Measurements from ENCODE around the gene HOXD11. TPM values are rescaled to one million over a fixed set of nuclear protein-coding genes. Genes with fewer than 3 reads are reported as not detected.

HOXD11 gene
- total and polyA plus RNA-seq, 2 donors (not counting 1 experiment from before 2014, with no cell fraction given): not detected

- ATAC-seq (ENCODE audit: low read depth): no peak
- Mint-ChIP-seq H3K4me3 (no peak overlapping the region), H3K4me1 (peaks cover 14% of the 10 kb centered on the region), H3K27me3 (peaks cover 82% of the 10 kb centered on the region), H3K9me3 (ENCODE audit: insufficient read depth) (peaks cover 4% of the 10 kb centered on the region), H3K27ac (no peak overlapping the region)
- H3K27me3 ChIP-seq (replicated peaks in 1 of 4; ENCODE audit: control extremely low read depth in 1 of 4, control insufficient read depth in 3 of 4, insufficient read depth in 4 of 4, low read length in 3 of 4): peaks cover 0 to 91% (median 58%) of the 10 kb centered on the region in 4 experiments
- ChIA-PET CTCF (no interaction called here), POLR2A (no interaction called here)
- intact Hi-C loops (cut with micrococcal nuclease): no loop called here
- peak overlapping the region; percentile 15 for H3K4me2 ChIP-seq (replicated peaks; ENCODE audit: low read depth, low read length, poor library complexity, severe bottlenecking)
- DNase-seq: no peak
- H3K9ac ChIP-seq (ENCODE audit: low read length): no peak overlapping the region
- H3K9me3 ChIP-seq (ENCODE audit: control extremely low read depth in 1 of 3, control insufficient read depth in 2 of 3, insufficient read depth in 1 of 3, low read length in 2 of 3): peaks cover 0 to 54% (median 0%) of the 10 kb centered on the region in 3 donors
- WGBS (ENCODE audit: insufficient coverage): 11% methylated on average over 46 of the region's 59 CpGs
- no peaks in the 10 kb centered on the region for H4K20me1 ChIP-seq (ENCODE audit: control insufficient read depth, insufficient read depth, low read length, poor library complexity, severe bottlenecking)
- H3K27ac ChIP-seq (ENCODE audit: low read length in 2 of 2): no peak overlapping the region
- H3K4me1 ChIP-seq (ENCODE audit: control insufficient read depth in 2 of 2, insufficient read depth in 2 of 2, low read length in 2 of 2): peaks cover 3 to 34% of the 10 kb centered on the region in 2 donors
- H3K4me3 ChIP-seq (ENCODE audit: control extremely low read depth in 1 of 5, extremely low read depth in 1 of 5, insufficient read depth in 1 of 5, low read depth in 2 of 5, low read length in 4 of 5): no peak overlapping the region
- no peak overlapping the region for H2AFZ ChIP-seq (ENCODE audit: insufficient read depth, low read depth, low read length, poor library complexity, severe bottlenecking)
- H3K79me2 ChIP-seq (ENCODE audit: control insufficient read depth, insufficient read depth, low read length): no peaks in the 10 kb centered on the region
- H3K36me3 ChIP-seq (replicated peaks in 1 of 2; ENCODE audit: control extremely low read depth in 1 of 2, control insufficient read depth in 1 of 2, extremely low read depth in 1 of 2, insufficient read depth in 2 of 2, low read length in 1 of 2): no peaks in the 10 kb centered on the region
- TF ChIP-seq CTCF (IDR thresholded peaks at IDR 0.05): no peak
- no peak for TF ChIP-seq EZH2 (IDR thresholded peaks at IDR 0.05; ENCODE audit: borderline replicate concordance, insufficient read depth, low read depth, low read length, poor library complexity, severe bottlenecking)
Observed at GRCh38 chr2:176107731-176108181, 676 bp downstream of the HOXD11 start.

GRCh38 chr2:176109192-176109901 is 2.3 kb downstream of the HOXD11 start:
- ChIA-PET POLR2A (no interaction called here), CTCF (interaction anchor here (1.0 to 1.9 kb wide), 3 partner anchors 12 to 31 kb away, joined by 3 to 9 read pairs (median 3); no protein-coding TSS in a partner anchor)
- WGBS (ENCODE audit: insufficient coverage): 27% methylated on average over 3 of the region's 26 CpGs
- Histone ChIP-seq H3K27me3 (replicated peaks in 1 of 4; ENCODE audit: control extremely low read depth in 1 of 4, control insufficient read depth in 3 of 4, insufficient read depth in 4 of 4, low read length in 3 of 4) (peaks cover 0 to 90% (median 64%) of the 10 kb centered on the region in 4 experiments), H3K4me3 (ENCODE audit: control extremely low read depth in 1 of 5, extremely low read depth in 1 of 5, insufficient read depth in 1 of 5, low read depth in 2 of 5, low read length in 4 of 5) (no peak overlapping the region), H3K9ac (ENCODE audit: low read length) (no peak overlapping the region), H3K27ac (ENCODE audit: low read length in 2 of 2) (no peak overlapping the region), H3K79me2 (ENCODE audit: control insufficient read depth, insufficient read depth, low read length) (no peaks in the 10 kb centered on the region), H3K4me2 (replicated peaks; ENCODE audit: low read depth, low read length, poor library complexity, severe bottlenecking) (no peak overlapping the region), H2AFZ (ENCODE audit: insufficient read depth, low read depth, low read length, poor library complexity, severe bottlenecking) (no peak overlapping the region), H3K4me1 (ENCODE audit: control insufficient read depth in 2 of 2, insufficient read depth in 2 of 2, low read length in 2 of 2) (peaks cover 3 to 29% of the 10 kb centered on the region in 2 donors), H4K20me1 (ENCODE audit: control insufficient read depth, insufficient read depth, low read length, poor library complexity, severe bottlenecking) (no peaks in the 10 kb centered on the region), H3K9me3 (ENCODE audit: control extremely low read depth in 1 of 3, control insufficient read depth in 2 of 3, insufficient read depth in 1 of 3, low read length in 2 of 3) (peaks cover 0 to 58% (median 0%) of the 10 kb centered on the region in 3 donors), H3K36me3 (replicated peaks in 1 of 2; ENCODE audit: control extremely low read depth in 1 of 2, control insufficient read depth in 1 of 2, extremely low read depth in 1 of 2, insufficient read depth in 2 of 2, low read length in 1 of 2) (no peaks in the 10 kb centered on the region)
- no peak for ATAC-seq (ENCODE audit: low read depth)
- DNase-seq: no peak
- Mint-ChIP-seq H3K27ac (no peak overlapping the region), H3K9me3 (ENCODE audit: insufficient read depth) (peaks cover 4% of the 10 kb centered on the region), H3K4me1 (peaks cover 14% of the 10 kb centered on the region), H3K27me3 (peaks cover 81% of the 10 kb centered on the region), H3K4me3 (no peak overlapping the region)
- intact Hi-C loops (cut with micrococcal nuclease): no loop called here
- TF ChIP-seq CTCF (IDR thresholded peaks at IDR 0.05) (no peak), EZH2 (IDR thresholded peaks at IDR 0.05; ENCODE audit: borderline replicate concordance, insufficient read depth, low read depth, low read length, poor library complexity, severe bottlenecking) (no peak)

Data from B cell (primary cell).